Loucy (cell line): ENCODE results near the gene ZNF22.

Experiments used
- CTCF ChIP-seq: fragments of 200-600 bp; sonication (generic); conservative IDR thresholded peaks from 2 replicates; pipeline ENCODE4 v1.5.1; 2014; ENCODE audit warnings: mild to moderate bottlenecking, antibody characterized with exemption, low read length
- EZH2phosphoT487 ChIP-seq: fragments of 200-600 bp; IDR thresholded peaks from 2 replicates; pipeline ENCODE4 v1.6.1; 2018; ENCODE audit warnings: antibody characterized with exemption, mild to moderate bottlenecking, moderate library complexity, borderline replicate concordance

- no peak for TF ChIP-seq CTCF
- TF ChIP-seq EZH2phosphoT487: no peak
Observed at GRCh38 chr10:44965651-44966097, 35.0 kb upstream of the ZNF22 start.
